ENCODE results near the gene TNF. TPM values are rescaled to one million over a fixed set of nuclear protein-coding genes. Genes with fewer than 3 reads are reported as not detected.
"Not testable (repeated sequence)": the region's sequence is repeated elsewhere in the genome, so short reads cannot be mapped to it uniquely, and the experiment has no call there.

The TNF gene
- polyA plus RNA-seq, 1 donor = 0.17 TPM

- no peak for DNase-seq
Observed at GRCh38 chr6:31587791-31588777, 12.7 kb downstream of the TNF start.

- DNase-seq = no peak
Observed at GRCh38 chr6:31588871-31589650, 13.7 kb downstream of the TNF start.

- DNase-seq = not testable (repeated sequence)
Observed at GRCh38 chr6:31590691-31591090, 15.3 kb downstream of the TNF start.

GRCh38 chr6:31592396-31592771, 17.0 kb downstream of the TNF start:
- DNase-seq = no peak

- DNase-seq = no peak
Observed at GRCh38 chr6:31597006-31597405, 21.6 kb downstream of the TNF start.

GRCh38 chr6:31607317-31607716, 32.0 kb downstream of the TNF start:
- DNase-seq = no peak

GRCh38 chr6:31609519-31610406, 34.4 kb downstream of the TNF start:
- no peak for DNase-seq

- DNase-seq = no peak
Observed at GRCh38 chr6:31610968-31611367, 35.6 kb downstream of the TNF start.

- DNase-seq = no peak
Observed at GRCh38 chr6:31614075-31614619, 38.8 kb downstream of the TNF start.

GRCh38 chr6:31614684-31615578, 39.6 kb downstream of the TNF start, which contains the start of gene AIF1:
Gene AIF1 (plus strand): TSS chr6:31615234. CDS start chr6:31615330, 96 bp downstream.
- DNase-seq = no peak

- DNase-seq = no peak
Observed at GRCh38 chr6:31615748-31616147, 40.4 kb downstream of the TNF start.

GRCh38 chr6:31617010-31617409, 41.6 kb downstream of the TNF start:
- DNase-seq = no peak

GRCh38 chr6:31619805-31620585, 44.6 kb downstream of the TNF start:
- peak; percentile 98 for DNase-seq

GRCh38 chr6:31620586-31621319, 45.4 kb downstream of the TNF start, which contains the start of gene PRRC2A:
Gene PRRC2A (plus strand): TSS chr6:31620715. CDS start chr6:31622790, 2,075 bp downstream.
- peak; percentile 69 for DNase-seq

- DNase-seq = no peak
Observed at GRCh38 chr6:31621320-31621939, 46.1 kb downstream of the TNF start.

GRCh38 chr6:31621991-31622390, 46.6 kb downstream of the TNF start:
- no peak for DNase-seq

- DNase-seq = no peak
Observed at GRCh38 chr6:31622684-31623091, 47.3 kb downstream of the TNF start.

- DNase-seq = no peak
Observed at GRCh38 chr6:31624070-31624469, 48.7 kb downstream of the TNF start.
